HG02981 (cell line): Measurements from ENCODE around the gene BCL2.

ENCODE experiments used
- ATAC-seq: cut with Tn5 transposase; IDR thresholded peaks from one replicate; pipeline ENCODE4 v1.9.1; 2021; ENCODE audit warnings: mild to moderate bottlenecking, moderate library complexity; ENCODE audit not compliant: unreplicated experiment

Gene BCL2

DNA sequence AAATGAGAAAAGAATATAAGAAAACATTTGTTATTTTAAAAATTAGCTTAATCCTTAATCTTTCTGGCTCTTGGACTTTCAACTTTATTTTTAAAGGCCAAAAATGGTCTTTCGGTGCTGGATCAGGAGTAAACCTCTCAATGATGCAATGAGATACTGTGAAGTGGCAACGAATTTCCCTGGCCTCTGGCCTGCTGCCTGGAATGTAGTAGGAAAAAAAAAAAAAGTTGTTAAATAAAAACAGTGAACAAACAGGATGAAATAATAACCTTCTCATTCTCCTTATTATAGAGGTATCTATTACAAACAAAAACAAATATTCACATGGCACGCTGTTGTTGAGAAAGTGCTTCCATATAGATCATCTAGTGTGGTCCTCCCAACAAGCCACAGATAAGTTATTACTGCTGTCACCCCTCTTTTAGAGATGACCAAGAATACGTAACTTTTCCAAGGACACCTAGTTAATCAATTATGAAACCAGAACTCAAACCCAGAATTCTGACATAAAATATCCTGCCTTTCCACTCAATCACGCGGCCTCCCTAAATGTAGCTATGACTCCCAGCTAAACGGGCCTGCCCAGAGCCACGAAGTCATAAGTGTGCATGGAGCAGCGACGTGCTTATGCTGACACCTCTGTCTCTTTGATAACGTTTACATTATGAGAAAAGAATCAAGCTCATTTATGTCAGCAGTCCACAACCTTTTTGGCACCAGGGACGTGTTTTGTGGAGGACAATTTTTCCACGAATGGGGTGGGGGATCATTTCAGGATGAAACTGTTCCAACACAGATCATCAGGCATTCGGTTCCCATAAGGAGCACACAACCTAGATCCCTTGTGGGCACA is 170.9 kb downstream of the BCL2 start:
- ATAC-seq, result no peak

DNA sequence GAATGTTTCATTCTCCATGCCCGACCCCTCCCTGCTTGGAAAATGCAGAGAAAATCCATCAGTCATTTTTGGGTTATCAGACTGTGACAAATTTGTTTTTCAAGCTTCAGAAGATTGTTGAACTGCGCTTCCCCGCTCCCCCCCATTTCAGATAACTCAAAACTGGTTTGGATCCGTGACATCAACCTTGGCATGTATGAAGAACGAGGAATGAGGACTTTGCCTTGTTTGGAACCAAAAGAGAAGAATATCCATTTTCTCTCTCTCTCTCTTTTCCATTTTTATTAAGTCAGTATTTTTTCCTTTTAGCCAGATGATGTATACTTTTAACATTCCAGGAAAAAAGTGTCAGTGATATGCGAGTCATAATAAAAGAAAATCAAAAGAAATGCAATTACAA is 171.6 kb downstream of the BCL2 start:
- ATAC-seq, result no peak

GRCh38 chr18:63146828-63147409 is 172.7 kb downstream of the BCL2 start:
- no peak for ATAC-seq

- ATAC-seq, result no peak
Observed at GRCh38 chr18:63145851-63146555, 173.6 kb downstream of the BCL2 start.

GRCh38 chr18:63145166-63145850 is 174.3 kb downstream of the BCL2 start:
- ATAC-seq, result no peak

GRCh38 chr18:63144748-63145147 is 174.8 kb downstream of the BCL2 start:
- ATAC-seq, result no peak

DNA sequence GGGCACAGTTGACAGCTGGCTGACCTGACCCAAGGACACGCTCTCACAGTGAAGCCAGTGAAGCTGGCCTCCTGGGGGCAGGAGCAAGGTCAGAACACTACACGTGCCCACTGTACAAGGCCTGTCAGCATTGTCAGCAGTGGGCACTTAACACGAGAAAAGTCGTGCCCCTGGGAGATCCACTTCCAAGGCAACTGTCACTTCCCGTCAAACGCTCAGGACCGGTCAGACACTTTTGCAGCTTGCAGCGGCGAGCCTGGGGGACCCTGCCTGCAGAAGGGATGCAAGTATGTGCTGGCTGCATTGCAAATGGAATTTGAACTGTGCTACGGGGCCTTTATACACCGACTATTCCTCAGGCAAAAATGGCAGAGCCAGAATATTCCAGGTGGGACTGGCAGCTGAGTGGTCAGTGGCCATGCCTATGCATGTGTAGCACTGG is 176.2 kb downstream of the BCL2 start:
- no peak for ATAC-seq

DNA sequence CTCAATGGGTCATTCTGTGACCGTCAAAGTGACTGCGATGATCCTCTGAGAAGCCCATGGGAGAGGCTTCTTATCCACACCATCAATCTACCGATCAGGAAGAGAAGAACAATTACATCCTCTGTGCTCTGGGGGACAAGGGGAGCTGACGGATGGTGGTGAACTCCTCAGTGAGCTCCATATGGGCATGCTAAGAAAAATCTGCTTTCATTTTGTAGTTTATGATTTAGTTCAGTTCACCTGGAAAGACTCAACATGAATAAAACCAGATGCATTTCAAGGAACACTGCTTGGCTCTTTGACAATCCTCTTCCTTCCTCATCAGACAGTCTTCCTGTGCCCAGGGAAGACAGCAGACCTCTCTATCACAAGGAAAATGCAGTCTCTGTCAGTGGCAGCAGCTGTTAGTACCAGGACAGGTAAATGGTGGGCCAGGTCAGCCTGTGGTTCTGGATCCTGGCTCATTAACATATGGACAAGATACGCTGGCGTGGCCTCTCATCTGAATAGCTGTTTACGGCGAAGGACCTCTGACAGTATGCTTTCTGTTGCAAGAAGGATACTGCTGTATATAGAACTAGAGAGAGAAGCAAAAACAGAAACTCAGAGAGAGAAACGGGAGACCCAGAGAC is 176.9 kb downstream of the BCL2 start:
- no peak for ATAC-seq

DNA sequence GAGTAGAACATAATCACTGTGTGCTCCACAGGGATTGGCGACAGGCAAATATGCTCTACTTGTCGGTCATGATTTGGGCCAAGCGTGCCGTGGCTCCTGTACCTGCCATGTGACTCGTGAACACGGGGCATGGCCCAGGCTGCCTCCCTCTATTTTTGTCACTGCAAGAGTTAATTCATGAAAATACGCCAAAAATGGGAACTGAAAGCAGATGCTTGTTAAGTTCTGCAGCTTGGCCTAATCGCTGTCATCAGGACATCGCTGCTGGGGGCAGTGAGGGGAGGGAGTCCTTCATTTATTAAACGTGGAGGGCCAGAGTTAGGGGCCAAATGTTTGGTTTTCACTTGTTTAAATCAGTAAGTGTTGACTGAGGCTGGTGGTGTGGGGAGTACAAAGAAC is 177.8 kb downstream of the BCL2 start:
- peak; percentile 50 for ATAC-seq

- no peak for ATAC-seq
Observed at GRCh38 chr18:63140997-63141777, 178.4 kb downstream of the BCL2 start.

DNA sequence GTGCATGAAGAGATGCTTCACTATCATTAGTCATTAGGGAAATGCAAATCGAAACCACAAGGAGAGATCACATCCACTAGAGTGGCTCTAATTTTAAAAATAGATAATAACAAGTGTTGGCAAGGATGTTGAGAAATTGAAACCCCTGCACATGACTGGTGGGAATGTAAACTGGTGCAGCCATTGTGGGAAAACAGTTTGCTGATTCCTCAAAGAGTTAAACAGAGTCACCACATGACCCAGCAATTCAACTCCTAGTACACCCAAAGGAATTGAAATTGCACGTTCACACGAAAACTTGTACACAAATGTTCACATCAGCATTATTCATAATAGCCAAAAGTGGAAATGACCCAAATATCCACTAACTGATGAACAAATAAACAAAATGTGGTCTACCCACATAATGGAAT is 179.5 kb downstream of the BCL2 start:
- ATAC-seq, result no peak

DNA sequence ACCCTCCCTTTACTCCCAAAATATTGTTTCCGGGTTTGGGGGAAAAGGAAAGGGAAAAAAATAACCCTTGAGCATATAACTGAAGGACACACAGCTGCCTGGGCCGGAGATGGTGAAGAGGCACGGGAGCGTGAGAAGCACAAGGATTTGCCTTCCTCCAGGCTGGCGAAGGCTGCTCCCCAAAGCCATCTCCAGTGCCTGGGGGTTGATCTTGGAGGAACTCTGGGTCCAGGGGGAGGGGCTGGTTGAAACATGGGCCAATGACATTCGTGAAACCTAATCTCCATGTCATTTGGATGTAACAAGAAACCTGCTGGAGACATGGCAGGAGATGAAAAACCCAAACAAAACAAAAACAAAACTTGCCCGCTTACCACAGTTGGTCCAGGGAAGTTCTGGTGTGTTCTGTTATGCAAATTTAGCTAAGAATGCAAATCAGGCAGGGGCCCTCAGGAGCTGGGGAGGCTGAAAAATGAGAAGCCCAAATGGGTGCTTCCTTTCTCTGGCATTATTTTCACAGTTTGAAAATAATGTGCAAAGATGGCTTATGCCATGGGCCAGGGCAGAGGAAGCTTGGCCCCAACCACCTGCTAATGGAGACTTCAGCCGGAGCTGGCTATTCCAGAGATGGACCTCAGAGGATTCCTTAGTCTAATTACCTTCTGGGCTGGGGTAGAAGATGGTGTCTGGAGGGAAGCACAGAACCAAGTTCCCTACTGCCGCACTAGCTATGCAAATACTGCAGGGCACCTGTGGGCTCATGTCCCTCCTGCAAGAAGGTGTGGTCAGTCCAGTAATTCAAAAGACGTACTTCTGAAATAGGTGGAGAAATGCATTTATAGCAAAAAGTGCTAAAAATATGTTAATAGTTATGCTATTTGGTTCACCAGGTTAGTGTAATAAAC is 180.9 kb downstream of the BCL2 start:
- ATAC-seq, result peak; percentile 58

DNA sequence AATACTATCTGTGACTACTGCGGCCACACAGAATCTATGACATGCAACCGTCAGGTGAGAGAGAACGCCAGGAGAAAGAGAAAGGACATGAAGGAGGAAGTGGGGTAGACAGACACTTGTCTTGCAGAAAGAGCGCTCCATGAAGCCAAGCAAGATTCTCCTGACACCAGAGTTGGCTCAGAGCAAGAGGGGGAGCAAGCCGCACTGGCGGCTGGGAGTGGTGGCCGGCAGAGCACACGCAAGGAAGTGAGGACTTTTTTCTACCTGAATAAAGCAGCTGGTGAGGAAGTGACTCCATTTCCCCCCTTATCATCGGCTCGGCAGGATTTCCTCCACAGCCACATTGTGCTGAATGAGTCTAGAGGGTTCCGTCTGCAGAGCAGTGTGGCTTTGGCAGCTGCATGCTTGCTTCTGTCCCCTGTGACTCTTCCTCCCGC is 181.6 kb downstream of the BCL2 start:
- ATAC-seq, result peak; percentile 26

GRCh38 chr18:63135101-63135500 is 184.5 kb downstream of the BCL2 start:
- ATAC-seq, result no peak

GRCh38 chr18:63132819-63133200 is 186.8 kb downstream of the BCL2 start:
- ATAC-seq, result no peak

GRCh38 chr18:63131959-63132818 is 187.4 kb downstream of the BCL2 start:
- no peak for ATAC-seq

DNA sequence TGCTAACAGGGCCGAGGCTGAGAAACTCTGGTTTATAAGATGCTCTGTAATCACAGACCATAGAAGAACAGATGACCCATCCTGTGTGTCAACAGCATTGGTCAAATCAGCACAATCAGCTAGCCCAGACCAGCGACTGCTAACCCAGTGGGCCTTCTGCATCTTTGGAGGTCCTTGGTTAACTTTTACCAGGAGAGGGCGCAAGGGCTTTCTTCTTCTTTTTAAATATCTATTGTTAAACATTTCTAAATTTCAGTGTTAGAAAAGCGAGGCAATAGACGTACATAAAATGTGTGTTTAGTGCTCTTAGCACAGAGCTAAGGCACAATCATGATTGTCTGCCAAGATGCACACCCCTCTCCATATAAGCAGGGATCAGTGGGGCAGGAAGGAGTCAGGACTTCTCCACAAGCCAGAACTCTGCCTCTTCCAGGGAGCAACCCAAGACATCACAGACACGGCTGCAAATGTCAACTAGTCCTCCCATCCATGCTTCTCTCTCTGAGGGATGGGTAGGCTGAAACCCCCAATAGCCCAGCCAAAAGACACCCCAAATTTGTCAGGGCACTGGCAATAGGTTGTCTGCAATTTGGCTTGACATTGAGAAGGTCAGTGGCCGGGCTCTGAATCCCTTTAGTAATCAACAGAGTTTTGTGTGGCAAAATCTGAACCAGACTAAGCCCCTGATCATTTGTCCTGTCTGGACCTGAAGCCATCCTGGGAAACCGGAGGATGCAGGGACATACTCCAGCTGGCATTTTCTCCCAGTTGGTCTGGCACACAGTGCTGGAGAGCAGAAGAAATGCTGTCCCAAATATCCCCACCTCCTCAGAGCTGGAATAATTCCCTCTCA is 188.2 kb downstream of the BCL2 start:
- peak; percentile 50 for ATAC-seq
